ENCODE measurements around the gene ACTR3.
"Not testable (repeated sequence)": the region's sequence is repeated elsewhere in the genome, so short reads cannot be mapped to it uniquely, and the experiment has no call there.

The ACTR3 gene

GRCh38 chr2:113925884-113926283, 36.0 kb downstream of the ACTR3 start:
- no peak for TF ChIP-seq POLR2A (IDR thresholded peaks at IDR 0.05; ENCODE audit: extremely low read depth, insufficient read length)
- no peak for TF ChIP-seq MYC (IDR thresholded peaks at IDR 0.05; ENCODE audit: low read depth, low read length)
- no peak for TF ChIP-seq MAX (IDR thresholded peaks at IDR 0.05; ENCODE audit: low read depth, low read length)
- TF ChIP-seq CTCF (IDR thresholded peaks at IDR 0.05; ENCODE audit: low read depth, low read length) = no peak
- DNase-seq (ENCODE audit: low read depth) = no peak
- no peak overlapping the region for H3K4me3 ChIP-seq (ENCODE audit: low read depth, low read length)

- no peak for TF ChIP-seq MYC (IDR thresholded peaks at IDR 0.05; ENCODE audit: low read depth, low read length)
- no peak for TF ChIP-seq MAX (IDR thresholded peaks at IDR 0.05; ENCODE audit: low read depth, low read length)
- no peak for TF ChIP-seq POLR2A (IDR thresholded peaks at IDR 0.05; ENCODE audit: extremely low read depth, insufficient read length)
- no peak for TF ChIP-seq CTCF (IDR thresholded peaks at IDR 0.05; ENCODE audit: low read depth, low read length)
- DNase-seq (ENCODE audit: low read depth) = no peak
- no peak overlapping the region for H3K4me3 ChIP-seq (ENCODE audit: low read depth, low read length)
Measured at GRCh38 chr2:113926314-113926713, 36.4 kb downstream of the ACTR3 start.

GRCh38 chr2:113930448-113930847, 40.6 kb downstream of the ACTR3 start:
- TF ChIP-seq MAX (IDR thresholded peaks at IDR 0.05; ENCODE audit: low read depth, low read length) = no peak
- no peak for TF ChIP-seq POLR2A (IDR thresholded peaks at IDR 0.05; ENCODE audit: extremely low read depth, insufficient read length)
- no peak for TF ChIP-seq CTCF (IDR thresholded peaks at IDR 0.05; ENCODE audit: low read depth, low read length)
- no peak for TF ChIP-seq MYC (IDR thresholded peaks at IDR 0.05; ENCODE audit: low read depth, low read length)
- DNase-seq (ENCODE audit: low read depth) = no peak
- no peak overlapping the region for H3K4me3 ChIP-seq (ENCODE audit: low read depth, low read length)

GRCh38 chr2:113937501-113937900, 47.6 kb downstream of the ACTR3 start:
- DNase-seq (ENCODE audit: low read depth) = no peak
- no peak for TF ChIP-seq CTCF (IDR thresholded peaks at IDR 0.05; ENCODE audit: low read depth, low read length)
- TF ChIP-seq MAX (IDR thresholded peaks at IDR 0.05; ENCODE audit: low read depth, low read length) = no peak
- H3K4me3 ChIP-seq (ENCODE audit: low read depth, low read length) = no peak overlapping the region

GRCh38 chr2:113940891-113941290, 51.0 kb downstream of the ACTR3 start:
- H3K4me3 ChIP-seq (ENCODE audit: low read depth, low read length) = no peak overlapping the region
- no peak for DNase-seq (ENCODE audit: low read depth)
- TF ChIP-seq MAX (IDR thresholded peaks at IDR 0.05; ENCODE audit: low read depth, low read length) = no peak
- no peak for TF ChIP-seq MYC (IDR thresholded peaks at IDR 0.05; ENCODE audit: low read depth, low read length)
- TF ChIP-seq CTCF (IDR thresholded peaks at IDR 0.05; ENCODE audit: low read depth, low read length) = no peak
- TF ChIP-seq POLR2A (IDR thresholded peaks at IDR 0.05; ENCODE audit: extremely low read depth, insufficient read length) = no peak

GRCh38 chr2:113945784-113946183, 55.9 kb downstream of the ACTR3 start:
- DNase-seq (ENCODE audit: low read depth); H3K4me3 ChIP-seq (ENCODE audit: low read depth, low read length): not testable (repeated sequence)

GRCh38 chr2:113950906-113951305, 61.0 kb downstream of the ACTR3 start:
- not testable (repeated sequence) for DNase-seq (ENCODE audit: low read depth); H3K4me3 ChIP-seq (ENCODE audit: low read depth, low read length)
